Mesendoderm (in vitro differentiated cells): ENCODE results near the gene OPCML.

Experiments
- DNase-seq: peaks from one replicate; pipeline ENCODE4 v3.0.0; 2013
- H2AK5ac ChIP-seq: 2 replicates; pipeline ENCODE4 v1.6.1; 2013; ENCODE audit warnings: low read length, inconsistent platforms
- H2BK120ac ChIP-seq: 2 replicates; pipeline ENCODE4 v1.6.1; 2013; ENCODE audit warnings: low read depth, mild to moderate bottlenecking, low read length, moderate library complexity, mixed read lengths
- H2BK15ac ChIP-seq: replicated peaks from 2 replicates; pipeline ENCODE4 v1.6.1; 2013; ENCODE audit warnings: low read depth, mild to moderate bottlenecking, moderate library complexity
- H2BK5ac ChIP-seq: 2 replicates; pipeline ENCODE4 v1.6.1; 2013; ENCODE audit warnings: low read length, inconsistent platforms
- H3K18ac ChIP-seq: 2 replicates; pipeline ENCODE4 v1.6.1; 2013; ENCODE audit warnings: mild to moderate bottlenecking, low read length, mixed read lengths
- H3K23ac ChIP-seq: one replicate; pipeline ENCODE4 v1.6.1; 2013; ENCODE audit warnings: low read length
- H3K27ac ChIP-seq: 2 replicates; pipeline ENCODE4 v1.5.1; 2013; ENCODE audit warnings: low read depth, mild to moderate bottlenecking, inconsistent platforms, low read length, moderate library complexity
- H3K27me3 ChIP-seq: 2 replicates; pipeline ENCODE4 v1.6.1; 2013; ENCODE audit warnings: low read length, control low read depth, mild to moderate bottlenecking, inconsistent platforms; ENCODE audit not compliant: insufficient read depth, poor library complexity
- H3K36me3 ChIP-seq: 2 replicates; pipeline ENCODE4 v1.6.1; 2013; ENCODE audit warnings: low read length, inconsistent platforms; ENCODE audit not compliant: control insufficient read depth, insufficient read depth
- H3K4ac ChIP-seq: one replicate; pipeline ENCODE4 v1.6.1; 2013; ENCODE audit warnings: low read depth, mild to moderate bottlenecking, low read length, moderate library complexity
- H3K4me1 ChIP-seq: 2 replicates; pipeline ENCODE4 v1.6.1; 2013; ENCODE audit warnings: low read depth, low read length, inconsistent platforms; ENCODE audit not compliant: control insufficient read depth
- H3K4me2 ChIP-seq: 2 replicates; pipeline ENCODE4 v1.6.1; 2013; ENCODE audit warnings: low read length
- H3K4me3 ChIP-seq: 2 replicates; pipeline ENCODE4 v1.5.1; 2013; ENCODE audit warnings: mild to moderate bottlenecking, low read length
- H3K56ac ChIP-seq: one replicate; pipeline ENCODE4 v1.6.1; 2013; ENCODE audit warnings: low read length
- H3K79me1 ChIP-seq: 2 replicates; pipeline ENCODE4 v1.6.1; 2013; ENCODE audit warnings: low read length, inconsistent platforms
- H3K79me2 ChIP-seq: 2 replicates; pipeline ENCODE4 v1.6.1; 2013; ENCODE audit warnings: mild to moderate bottlenecking, low read length; ENCODE audit not compliant: control insufficient read depth, insufficient read depth
- H3K9ac ChIP-seq: 2 replicates; pipeline ENCODE4 v1.6.1; 2013; ENCODE audit warnings: low read length, inconsistent platforms
- H4K5ac ChIP-seq: one replicate; pipeline ENCODE4 v1.6.1; 2013; ENCODE audit warnings: low read length
- H4K8ac ChIP-seq: one replicate; pipeline ENCODE4 v1.6.1; 2013; ENCODE audit warnings: low read depth, mild to moderate bottlenecking, control low read depth, low read length, moderate library complexity
- WGBS: extraction: QIAGEN DNeasy Blood & Tissue Kit; methylation state at CpG from one replicate; pipeline ENCODE4 v1.1.7; 2013; ENCODE audit warnings: low lambda C conversion rate, missing lambda C conversion rate; ENCODE audit not compliant: insufficient coverage; ENCODE audit errors: extremely low coverage; 5-methylcytosine and 5-hydroxymethylcytosine counted together

Gene OPCML

GRCh38 chr11:132646890-132647289 lies 885.4 kb downstream of the OPCML start:
- Histone ChIP-seq H2AK5ac (no peak overlapping the region), H3K27ac (no peak overlapping the region), H3K79me2 (no peaks in the 10 kb centered on the region), H3K56ac (no peak overlapping the region), H2BK5ac (no peak overlapping the region), H2BK15ac (no peak overlapping the region), H3K4me2 (no peak overlapping the region), H3K23ac (no peak overlapping the region), H3K36me3 (no peaks in the 10 kb centered on the region), H3K27me3 (no peaks in the 10 kb centered on the region), H3K4me1 (no peaks in the 10 kb centered on the region), H2BK120ac (no peak overlapping the region), H3K79me1 (no peaks in the 10 kb centered on the region), H3K4me3 (no peak overlapping the region), H4K8ac (no peak overlapping the region), H4K5ac (no peak overlapping the region), H3K18ac (no peak overlapping the region), H3K9ac (no peak overlapping the region), H3K4ac (no peak overlapping the region)
- WGBS: no CpG with 5 or more reads among the region's 2 CpGs
- DNase-seq: peak; percentile 73

- no peak overlapping the region for H3K27ac ChIP-seq
- WGBS: no CpG with 5 or more reads among the region's 6 CpGs
- H2AK5ac ChIP-seq: no peak overlapping the region
- DNase-seq: no peak
- no peaks in the 10 kb centered on the region for H3K79me2 ChIP-seq
- H3K4me2 ChIP-seq: no peak overlapping the region
- no peak overlapping the region for H2BK15ac ChIP-seq
- H3K4me1 ChIP-seq: no peaks in the 10 kb centered on the region
- no peak overlapping the region for H3K18ac ChIP-seq
- no peak overlapping the region for H3K4ac ChIP-seq
- no peak overlapping the region for H2BK120ac ChIP-seq
- no peak overlapping the region for H4K5ac ChIP-seq
- no peak overlapping the region for H3K4me3 ChIP-seq
- H3K9ac ChIP-seq: no peak overlapping the region
- H3K23ac ChIP-seq: no peak overlapping the region
- H4K8ac ChIP-seq: no peak overlapping the region
- H2BK5ac ChIP-seq: no peak overlapping the region
- no peaks in the 10 kb centered on the region for H3K36me3 ChIP-seq
- H3K27me3 ChIP-seq: no peaks in the 10 kb centered on the region
- H3K56ac ChIP-seq: no peak overlapping the region
- H3K79me1 ChIP-seq: no peaks in the 10 kb centered on the region
These were observed 887.6 kb downstream of the OPCML start for GRCh38 chr11:132644520-132645239.

GRCh38 chr11:132643239-132643638 lies 889.1 kb downstream of the OPCML start:
- Histone ChIP-seq H3K27ac (no peak overlapping the region), H3K56ac (no peak overlapping the region), H4K5ac (no peak overlapping the region), H3K4ac (no peak overlapping the region), H3K36me3 (no peaks in the 10 kb centered on the region), H3K27me3 (no peaks in the 10 kb centered on the region), H4K8ac (no peak overlapping the region), H2AK5ac (no peak overlapping the region), H2BK120ac (no peak overlapping the region), H3K4me2 (no peak overlapping the region), H3K4me1 (no peaks in the 10 kb centered on the region), H3K4me3 (no peak overlapping the region), H3K79me2 (no peaks in the 10 kb centered on the region), H3K23ac (no peak overlapping the region), H2BK15ac (no peak overlapping the region), H3K18ac (no peak overlapping the region), H3K79me1 (no peaks in the 10 kb centered on the region), H2BK5ac (no peak overlapping the region), H3K9ac (no peak overlapping the region)
- no CpG with 5 or more reads among the region's 9 CpGs for WGBS
- no peak for DNase-seq

- Histone ChIP-seq H4K8ac (no peak overlapping the region), H3K27ac (no peak overlapping the region), H3K79me1 (no peaks in the 10 kb centered on the region), H3K4ac (no peak overlapping the region), H3K4me3 (no peak overlapping the region), H2AK5ac (no peak overlapping the region), H2BK15ac (no peak overlapping the region), H3K79me2 (no peaks in the 10 kb centered on the region), H3K4me1 (no peaks in the 10 kb centered on the region), H3K18ac (no peak overlapping the region), H3K9ac (no peak overlapping the region), H3K23ac (no peak overlapping the region), H3K36me3 (no peaks in the 10 kb centered on the region), H3K4me2 (no peak overlapping the region), H3K27me3 (no peaks in the 10 kb centered on the region), H4K5ac (no peak overlapping the region), H2BK120ac (no peak overlapping the region), H2BK5ac (no peak overlapping the region), H3K56ac (no peak overlapping the region)
- DNase-seq: no peak
- no CpG with 5 or more reads among the region's 3 CpGs for WGBS
These were observed 891.3 kb downstream of the OPCML start for GRCh38 chr11:132640952-132641351.

GRCh38 chr11:132639986-132640385 lies 892.3 kb downstream of the OPCML start:
- Histone ChIP-seq H4K8ac (no peak overlapping the region), H2BK120ac (no peak overlapping the region), H3K56ac (no peak overlapping the region), H3K79me1 (no peaks in the 10 kb centered on the region), H3K18ac (no peak overlapping the region), H3K27ac (no peak overlapping the region), H3K9ac (no peak overlapping the region), H2AK5ac (no peak overlapping the region), H3K4me1 (no peaks in the 10 kb centered on the region), H4K5ac (no peak overlapping the region), H3K4me2 (no peak overlapping the region), H3K4me3 (no peak overlapping the region), H3K36me3 (no peaks in the 10 kb centered on the region), H3K79me2 (no peaks in the 10 kb centered on the region), H3K27me3 (no peaks in the 10 kb centered on the region), H3K23ac (no peak overlapping the region), H2BK15ac (no peak overlapping the region), H3K4ac (no peak overlapping the region), H2BK5ac (no peak overlapping the region)
- DNase-seq: no peak
- WGBS: no CpG with 5 or more reads among the region's 6 CpGs

DNA sequence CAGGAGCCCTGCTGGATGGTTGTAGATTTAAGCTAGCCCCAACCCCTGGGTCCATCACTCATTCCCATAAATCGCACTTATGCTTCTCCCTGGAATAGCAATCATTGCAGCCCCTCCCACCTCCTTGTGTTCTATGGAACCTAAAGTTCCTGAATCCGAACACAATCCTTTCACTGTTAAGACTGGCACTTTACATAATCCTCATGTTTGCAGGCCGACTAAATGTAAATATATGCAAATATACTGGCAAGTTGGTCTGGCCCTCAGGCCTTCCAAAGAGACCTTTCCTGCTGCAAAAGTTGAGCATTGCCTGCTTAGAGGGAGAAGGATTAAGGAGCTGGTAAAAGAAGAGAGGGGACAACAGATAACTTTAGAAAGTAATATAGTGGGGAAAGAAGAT lies 892.9 kb downstream of the OPCML start:
- Histone ChIP-seq H3K27me3 (no peaks in the 10 kb centered on the region), H4K8ac (no peak overlapping the region), H4K5ac (no peak overlapping the region), H3K23ac (no peak overlapping the region), H3K18ac (no peak overlapping the region), H3K4me1 (peaks cover 3% of the 10 kb centered on the region), H3K4ac (no peak overlapping the region), H3K79me1 (no peaks in the 10 kb centered on the region), H3K27ac (no peak overlapping the region), H3K56ac (no peak overlapping the region), H2BK120ac (no peak overlapping the region), H2BK5ac (no peak overlapping the region), H3K79me2 (no peaks in the 10 kb centered on the region), H3K4me2 (no peak overlapping the region), H3K36me3 (no peaks in the 10 kb centered on the region), H2AK5ac (no peak overlapping the region), H3K4me3 (no peak overlapping the region), H3K9ac (no peak overlapping the region), H2BK15ac (no peak overlapping the region)
- no CpG with 5 or more reads among the region's 3 CpGs for WGBS
- DNase-seq: peak; percentile 26
